GM12891 (cell line): ENCODE results near the gene CTAGE4.
"Not testable (repeated sequence)": the region's sequence is repeated elsewhere in the genome, so short reads cannot be mapped to it uniquely, and the experiment has no call there.

ENCODE experiments used
- PAX5 ChIP-seq: IDR thresholded peaks from 2 replicates; pipeline ENCODE4 v1.6.1; 2011; ENCODE audit warnings: low read length, moderate library complexity, mild to moderate bottlenecking; ENCODE audit not compliant: insufficient read depth, severe bottlenecking
- POLR2A ChIP-seq: IDR thresholded peaks from 2 replicates; pipeline ENCODE4 v1.6.1; 2011; ENCODE audit warnings: low read depth, low read length, control low read depth

- TF ChIP-seq PAX5, POLR2A: not testable (repeated sequence)
These were observed 35.3 kb downstream of the CTAGE4 start for GRCh38 chr7:144218581-144218980.
